Parathyroid adenoma (tissue), 2 donors: ENCODE results near the gene RAB3C.

Experiments
- H2AFZ ChIP-seq: fragments of 300-600 bp; sonication (generic); one replicate; pipeline ENCODE4 v1.7.0; 2017; ENCODE audit warnings: antibody characterized with exemption, mild to moderate bottlenecking
- H3K27ac ChIP-seq: fragments of 300-600 bp; sonication (generic); one replicate; pipeline ENCODE4 v1.7.0; 2017
- H3K27me3 ChIP-seq: fragments of 300-600 bp; sonication (generic); one replicate; pipeline ENCODE4 v1.7.0; 2017; ENCODE audit warnings: low read length; ENCODE audit not compliant: control insufficient read depth, insufficient read depth
- H3K36me3 ChIP-seq: fragments of 300-600 bp; sonication (generic); one replicate; pipeline ENCODE4 v1.7.0; 2017; ENCODE audit warnings: low read length; ENCODE audit not compliant: control insufficient read depth, insufficient read depth
- H3K4me1 ChIP-seq: fragments of 300-600 bp; sonication (generic); one replicate; pipeline ENCODE4 v1.7.0; 2017; ENCODE audit warnings: control low read depth
- H3K4me2 ChIP-seq: fragments of 300-600 bp; sonication (generic); one replicate; pipeline ENCODE4 v1.7.0; 2017; ENCODE audit warnings: low read length
- H3K4me3 ChIP-seq: fragments of 300-600 bp; sonication (generic); one replicate; pipeline ENCODE4 v1.7.0; 2017; ENCODE audit warnings: low read depth, low read length
- H3K79me2 ChIP-seq: fragments of 300-600 bp; sonication (generic); one replicate; pipeline ENCODE4 v1.7.0; 2017; ENCODE audit warnings: control low read depth
- H3K9ac ChIP-seq: fragments of 300-600 bp; sonication (generic); one replicate; pipeline ENCODE4 v1.7.0; 2017; ENCODE audit warnings: mild to moderate bottlenecking
- H3K9me3 ChIP-seq: fragments of 300-600 bp; sonication (generic); one replicate; pipeline ENCODE4 v1.7.0; 2017; ENCODE audit warnings: low read length; ENCODE audit not compliant: control insufficient read depth
- CTCF ChIP-seq: fragments of 300-600 bp; sonication (generic); IDR thresholded peaks from one replicate; pipeline ENCODE4 v1.7.0; 2017; ENCODE audit warnings: antibody characterized with exemption, mild to moderate bottlenecking
- donor health status: primary hyperparathyroidism.

Gene RAB3C

GRCh38 chr5:58648846-58649245 is 66.0 kb downstream of the RAB3C start:
- Histone ChIP-seq H3K4me1 (no peaks in the 10 kb centered on the region), H3K36me3 (no peaks in the 10 kb centered on the region), H3K27me3 (no peaks in the 10 kb centered on the region), H3K4me2 (no peak overlapping the region), H2AFZ (no peak overlapping the region), H3K9me3 (no peaks in the 10 kb centered on the region), H3K4me3 (no peak overlapping the region), H3K9ac (no peak overlapping the region), H3K27ac (no peak overlapping the region), H3K79me2 (no peaks in the 10 kb centered on the region)
- TF ChIP-seq CTCF = no peak

- Histone ChIP-seq H3K79me2 (no peaks in the 10 kb centered on the region), H3K9ac (no peak overlapping the region), H3K36me3 (no peaks in the 10 kb centered on the region), H3K4me1 (no peaks in the 10 kb centered on the region), H3K4me3 (no peak overlapping the region), H3K4me2 (no peak overlapping the region), H3K27ac (no peak overlapping the region), H3K9me3 (no peaks in the 10 kb centered on the region), H2AFZ (no peak overlapping the region), H3K27me3 (no peaks in the 10 kb centered on the region)
- no peak for TF ChIP-seq CTCF
Observed at GRCh38 chr5:58649716-58650115, 66.8 kb downstream of the RAB3C start.

DNA sequence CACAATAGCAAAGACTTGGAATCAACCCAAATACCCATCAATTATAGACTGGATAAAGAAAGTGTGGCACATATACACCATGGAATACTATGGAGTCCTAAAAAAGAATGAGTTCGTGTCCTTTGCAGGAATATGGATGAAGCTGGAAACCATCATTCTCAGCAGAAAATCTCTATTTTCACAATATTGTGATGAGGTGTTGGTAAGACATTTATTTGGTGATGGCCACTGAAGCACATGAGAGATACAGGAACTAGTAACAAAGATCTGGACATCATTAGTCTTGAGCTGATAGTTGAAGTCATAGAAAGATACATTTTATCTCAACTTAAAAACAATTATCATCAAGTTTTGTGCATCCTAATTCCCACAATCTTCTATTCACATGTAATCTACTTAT is 70.6 kb downstream of the RAB3C start:
- H3K9me3 ChIP-seq = no peaks in the 10 kb centered on the region
- H2AFZ ChIP-seq = no peak overlapping the region
- no peaks in the 10 kb centered on the region for H3K27me3 ChIP-seq
- no peaks in the 10 kb centered on the region for H3K79me2 ChIP-seq
- H3K4me2 ChIP-seq = no peak overlapping the region
- H3K9ac ChIP-seq = no peak overlapping the region
- H3K27ac ChIP-seq = no peak overlapping the region
- no peaks in the 10 kb centered on the region for H3K4me1 ChIP-seq
- no peak overlapping the region for H3K4me3 ChIP-seq
- no peaks in the 10 kb centered on the region for H3K36me3 ChIP-seq
- TF ChIP-seq CTCF = no peak

DNA sequence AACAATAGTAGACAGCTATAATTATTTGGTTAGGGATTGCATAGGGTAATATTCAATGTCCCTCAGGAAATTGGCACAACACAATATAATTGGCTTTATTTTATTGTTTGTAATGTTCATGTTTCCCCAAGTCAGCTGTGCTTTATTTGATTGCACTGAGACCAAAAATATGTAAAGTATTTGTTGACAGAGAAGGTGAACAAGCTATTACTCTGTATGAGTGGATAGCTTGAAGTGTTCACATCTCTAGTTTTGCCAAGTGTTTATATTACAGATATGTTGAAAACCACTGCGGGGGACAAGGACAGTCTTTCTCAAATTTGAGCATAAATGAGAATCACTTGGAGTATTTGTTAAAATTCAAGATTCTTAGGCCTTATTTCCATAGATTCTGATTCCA is 83.3 kb downstream of the RAB3C start:
- Histone ChIP-seq H2AFZ (no peak overlapping the region), H3K9me3 (no peaks in the 10 kb centered on the region)

More for the DNA sequence above, 83.3 kb downstream of the RAB3C start:
- no peaks in the 10 kb centered on the region for H3K27me3 ChIP-seq
- H3K4me3 ChIP-seq = no peak overlapping the region
- TF ChIP-seq CTCF = no peak
- no peaks in the 10 kb centered on the region for H3K79me2 ChIP-seq
- no peak overlapping the region for H3K27ac ChIP-seq
- H3K36me3 ChIP-seq = no peaks in the 10 kb centered on the region
- no peak overlapping the region for H3K4me2 ChIP-seq
- H3K4me1 ChIP-seq = peaks cover 3% of the 10 kb centered on the region
- H3K9ac ChIP-seq = no peak overlapping the region
